Naive thymus-derived CD4-positive, alpha-beta T cell (primary cell): ENCODE measurements around the gene DOCK2. TPM values are rescaled to one million over a fixed set of nuclear protein-coding genes. Genes with fewer than 3 reads are reported as not detected.

Source experiments
- ATAC-seq: fragments of 150-1000 bp; cut with Tn5 transposase; 2 replicates; pipeline ENCODE4 v1.10.0; 2021; ENCODE audit warnings: mild to moderate bottlenecking, moderate library complexity
- CTCF ChIA-PET: fragments of 350-600 bp; sonication (Branson Sonifier 250); formaldehyde crosslinking; loops from one replicate; lab custom pipeline; 2021; ENCODE audit warnings: antibody characterized with exemption; lab: Charles Lee
- POLR2A ChIA-PET: fragments of 350-600 bp; sonication (Branson Sonifier 250); formaldehyde crosslinking; loops from one replicate; lab custom pipeline; 2021; ENCODE audit warnings: antibody characterized with exemption, inconsistent platforms; lab: Charles Lee
- DNase-seq, 9 donors: peaks; one replicate each; pipeline versions ENCODE4 v3.0.0 to v3.0.0-alpha.2; 2020 to 2022; ENCODE audit warnings: mixed read lengths in 1 of 9
- H3K27ac ChIP-seq: one replicate; pipeline ENCODE4 v1.7.0; 2013; ENCODE audit warnings: mild to moderate bottlenecking, low read depth, low read length, moderate library complexity
- H3K27me3 ChIP-seq, 2 donors: one replicate each; pipeline ENCODE4 v1.7.0; 2013; ENCODE audit warnings: low read length in 2 of 2, mild to moderate bottlenecking in 2 of 2, moderate library complexity in 2 of 2; ENCODE audit not compliant: control insufficient read depth in 2 of 2, insufficient read depth in 2 of 2
- H3K36me3 ChIP-seq, 3 experiments: 1 replicate in 2 of 3; 2 replicates in 1 of 3; pipeline ENCODE4 v1.7.0; 2013; ENCODE audit warnings: low read length in 3 of 3, mild to moderate bottlenecking in 3 of 3, moderate library complexity in 1 of 3; ENCODE audit not compliant: insufficient read depth in 3 of 3, control insufficient read depth in 2 of 3
- H3K4me1 ChIP-seq, 2 donors: one replicate each; pipeline ENCODE4 v1.7.0; 2013; ENCODE audit warnings: low read length in 2 of 2, mild to moderate bottlenecking in 2 of 2, moderate library complexity in 1 of 2; ENCODE audit not compliant: control insufficient read depth in 2 of 2, insufficient read depth in 2 of 2
- H3K4me3 ChIP-seq: 2 replicates; pipeline ENCODE4 v1.7.0; 2013; ENCODE audit warnings: mild to moderate bottlenecking, low read length
- H3K9me3 ChIP-seq, 3 experiments: 1 replicate in 2 of 3; 2 replicates in 1 of 3; pipeline ENCODE4 v1.7.0; 2013; ENCODE audit warnings: low read length in 3 of 3; ENCODE audit not compliant: control insufficient read depth in 2 of 3
- H3K27ac Mint-ChIP-seq, 9 donors: one replicate each; pipeline ENCODE4 v1.8.0; 2020 to 2022; ENCODE audit warnings: mixed read lengths in 9 of 9, mild to moderate bottlenecking in 8 of 9, moderate library complexity in 5 of 9, inconsistent platforms in 2 of 9
- H3K27me3 Mint-ChIP-seq, 5 donors: one replicate each; pipeline ENCODE4 v1.8.0; 2021 to 2022; ENCODE audit warnings: mixed read lengths in 5 of 5, mild to moderate bottlenecking in 1 of 5
- H3K36me3 Mint-ChIP-seq, 5 donors: one replicate each; pipeline ENCODE4 v1.8.0; 2020 to 2022; ENCODE audit warnings: mixed read lengths in 5 of 5, mild to moderate bottlenecking in 3 of 5, inconsistent platforms in 1 of 5
- H3K4me1 Mint-ChIP-seq, 7 donors: one replicate each; pipeline ENCODE4 v1.8.0; 2020 to 2022; ENCODE audit warnings: mixed read lengths in 7 of 7, mild to moderate bottlenecking in 3 of 7, inconsistent platforms in 1 of 7
- H3K4me3 Mint-ChIP-seq, 10 donors: one replicate each; pipeline ENCODE4 v1.8.0; 2020 to 2022; ENCODE audit warnings: mild to moderate bottlenecking in 10 of 10, mixed read lengths in 10 of 10, moderate library complexity in 6 of 10, inconsistent platforms in 2 of 10
- H3K9me3 Mint-ChIP-seq, 11 donors: one replicate each; pipeline ENCODE4 v1.8.0; 2020 to 2022; ENCODE audit warnings: mixed read lengths in 11 of 11, mild to moderate bottlenecking in 4 of 11, inconsistent platforms in 1 of 11, moderate library complexity in 1 of 11
- intact Hi-C, 2 donors: fragments of 100-400 bp; cut with micrococcal nuclease; formaldehyde crosslinking; loops; one replicate each; pipeline ENCODE4 v1.15.1; 2023
- polyA plus RNA-seq, 2 donors: library from polyadenylated mRNA; unstranded; fragments of 300-500 nt; fragmentation: Illumina TruSeq; gene quantifications; one replicate each; pipeline ENCODE4 v1.2.3, GENCODE V29; 2021
- total RNA-seq, 6 experiments: library from RNA in 5 of 6; stranded (reverse) in 5 of 6; gene quantifications; 1 replicate in 5 of 6; 2 replicates in 1 of 6; pipeline ENCODE4 v1.2.3 and lab custom pipeline; 2021 to 2026

The DOCK2 gene
- total and polyA plus RNA-seq, 7 experiments from 2014 or later, result 63.7 to 345 (median 202) TPM

DNA sequence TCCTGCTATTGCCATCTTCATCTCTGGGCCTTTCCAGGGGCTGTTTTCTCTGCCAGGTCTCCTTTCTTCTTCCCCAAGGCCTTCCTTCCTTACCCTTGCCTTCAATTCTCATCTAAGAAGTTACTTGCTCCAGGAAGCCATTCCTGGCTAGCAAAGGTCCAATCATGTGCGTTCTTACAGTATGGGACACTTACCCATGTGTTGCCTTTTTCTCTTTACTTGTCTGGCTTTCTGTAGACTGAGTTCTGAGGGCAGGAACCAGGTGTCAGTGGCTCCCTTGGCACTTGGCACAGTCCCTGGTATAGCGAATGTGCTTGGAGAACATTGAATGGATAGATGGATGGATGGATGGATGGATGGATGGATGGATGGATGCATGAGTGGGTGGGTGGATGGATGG, 478.9 kb downstream of the DOCK2 start:
- Mint-ChIP-seq H3K27ac (no peak overlapping the region), H3K4me3 (no peak overlapping the region), H3K9me3 (no peaks in the 10 kb centered on the region), H3K36me3 (no peaks in the 10 kb centered on the region), H3K4me1 (no peaks in the 10 kb centered on the region), H3K27me3 (peaks cover 0 to 12% (median 4%) of the 10 kb centered on the region in 5 donors)
- H3K4me3 ChIP-seq, result no peak overlapping the region
- no peak overlapping the region for H3K27ac ChIP-seq
- no peaks in the 10 kb centered on the region for H3K9me3 ChIP-seq
- ATAC-seq, result no peak
- CTCF ChIA-PET, result no interaction called here
- H3K36me3 ChIP-seq, result no peaks in the 10 kb centered on the region
- intact Hi-C loops, result no loop called here
- H3K27me3 ChIP-seq, result no peaks in the 10 kb centered on the region
- DNase-seq, result no peak
- POLR2A ChIA-PET, result no interaction called here
- no peaks in the 10 kb centered on the region for H3K4me1 ChIP-seq

DNA sequence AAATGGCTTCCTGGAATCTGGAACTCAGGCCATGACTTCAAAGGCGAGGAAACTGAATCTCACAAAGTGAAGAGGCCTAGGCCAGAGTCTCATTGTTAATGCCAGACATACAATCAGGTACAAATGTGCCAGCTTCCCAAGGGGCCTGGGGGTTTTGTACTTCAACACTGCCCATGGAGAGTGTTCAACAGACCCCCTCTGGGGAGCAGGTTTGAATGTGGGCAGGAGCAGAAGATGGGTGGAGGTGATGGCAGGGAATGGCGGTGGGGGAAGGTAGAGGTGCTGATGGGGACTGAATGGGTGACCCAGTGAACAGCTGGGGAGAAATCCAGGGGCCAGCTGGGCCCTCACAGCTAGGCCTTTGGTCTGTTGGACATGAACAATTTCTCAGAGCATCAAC, 480.7 kb downstream of the DOCK2 start:
- peaks cover 0 to 26% (median 9%) of the 10 kb centered on the region in 5 donors for H3K27me3 Mint-ChIP-seq
- no peak overlapping the region for H3K27ac ChIP-seq

GRCh38 chr5:170120576-170120975, 483.5 kb downstream of the DOCK2 start:
- H3K36me3 Mint-ChIP-seq, result peaks cover 0 to 2% (median 0%) of the 10 kb centered on the region in 5 donors
- intact Hi-C loops, result no loop called here
- CTCF ChIA-PET, result no interaction called here

More for the DNA sequence above, 480.7 kb downstream of the DOCK2 start:
- Mint-ChIP-seq H3K9me3 (no peaks in the 10 kb centered on the region), H3K4me3 (no peak overlapping the region), H3K4me1 (no peaks in the 10 kb centered on the region), H3K27ac (no peak overlapping the region), H3K36me3 (no peaks in the 10 kb centered on the region)
- intact Hi-C loops, result no loop called here
- Histone ChIP-seq H3K36me3 (no peaks in the 10 kb centered on the region), H3K4me1 (no peaks in the 10 kb centered on the region), H3K4me3 (no peak overlapping the region), H3K9me3 (no peaks in the 10 kb centered on the region), H3K27me3 (no peaks in the 10 kb centered on the region)
- no peak for DNase-seq
- ChIA-PET CTCF (no interaction called here), POLR2A (no interaction called here)
- ATAC-seq, result no peak

GRCh38 chr5:170121321-170121720, 484.2 kb downstream of the DOCK2 start:
- H3K9me3 ChIP-seq, result no peaks in the 10 kb centered on the region
- intact Hi-C loops, result no loop called here
- Mint-ChIP-seq H3K27ac (no peak overlapping the region), H3K4me1 (no peaks in the 10 kb centered on the region), H3K4me3 (no peak overlapping the region), H3K36me3 (peaks cover 0 to 10% (median 5%) of the 10 kb centered on the region in 5 donors), H3K27me3 (peaks cover 8 to 38% (median 27%) of the 10 kb centered on the region in 5 donors), H3K9me3 (peaks cover 3 to 18% (median 10%) of the 10 kb centered on the region in 11 donors)
- DNase-seq (no peak), ATAC-seq (no peak)
- POLR2A ChIA-PET, result interaction anchor here (1.0 kb wide), 1 partner anchor 11 kb away, joined by 4 read pairs; no protein-coding TSS in a partner anchor
- no peak overlapping the region for H3K27ac ChIP-seq
- no peak overlapping the region for H3K4me3 ChIP-seq
- CTCF ChIA-PET, result no interaction called here
- H3K27me3 ChIP-seq, result no peaks in the 10 kb centered on the region
- H3K4me1 ChIP-seq, result no peaks in the 10 kb centered on the region
- H3K36me3 ChIP-seq, result no peaks in the 10 kb centered on the region

More at GRCh38 chr5:170120576-170120975, 483.5 kb downstream of the DOCK2 start:
- H3K4me1 Mint-ChIP-seq, result no peaks in the 10 kb centered on the region
- no peak overlapping the region for H3K4me3 ChIP-seq
- ATAC-seq, result no peak
- no peaks in the 10 kb centered on the region for H3K27me3 ChIP-seq
- H3K27me3 Mint-ChIP-seq, result peaks cover under 1 to 36% (median 20%) of the 10 kb centered on the region in 5 donors
- no peaks in the 10 kb centered on the region for H3K4me1 ChIP-seq
- no peak overlapping the region for H3K4me3 Mint-ChIP-seq
- no peak overlapping the region for H3K27ac Mint-ChIP-seq
- POLR2A ChIA-PET, result interaction anchor here (1.0 kb wide), 1 partner anchor 11 kb away, joined by 4 read pairs; no protein-coding TSS in a partner anchor
- H3K9me3 Mint-ChIP-seq, result peaks cover 0 to 11% (median 3%) of the 10 kb centered on the region in 11 donors
- H3K9me3 ChIP-seq, result no peaks in the 10 kb centered on the region
- no peak overlapping the region for H3K27ac ChIP-seq
- DNase-seq, result no peak
- H3K36me3 ChIP-seq, result no peaks in the 10 kb centered on the region

GRCh38 chr5:170126061-170126460, 489.0 kb downstream of the DOCK2 start:
- no peaks in the 10 kb centered on the region for H3K36me3 ChIP-seq
- intact Hi-C loops, result no loop called here
- Mint-ChIP-seq H3K27ac (no peak overlapping the region), H3K4me1 (no peaks in the 10 kb centered on the region), H3K27me3 (peaks cover 18 to 65% (median 48%) of the 10 kb centered on the region in 5 donors), H3K36me3 (peaks cover 0 to 15% (median 9%) of the 10 kb centered on the region in 5 donors), H3K9me3 (peaks cover 3 to 40% (median 17%) of the 10 kb centered on the region in 11 donors), H3K4me3 (no peak overlapping the region)
- POLR2A ChIA-PET, result no interaction called here
- no peaks in the 10 kb centered on the region for H3K4me1 ChIP-seq
- no peak for ATAC-seq
- H3K27me3 ChIP-seq, result no peaks in the 10 kb centered on the region
- H3K9me3 ChIP-seq, result no peaks in the 10 kb centered on the region
- H3K27ac ChIP-seq, result no peak overlapping the region
- DNase-seq, result no peak
- H3K4me3 ChIP-seq, result no peak overlapping the region
- CTCF ChIA-PET, result no interaction called here

GRCh38 chr5:170126626-170127025, 489.6 kb downstream of the DOCK2 start:
- H3K27me3 Mint-ChIP-seq, result peaks cover 18 to 59% (median 47%) of the 10 kb centered on the region in 5 donors
- POLR2A ChIA-PET, result no interaction called here
- peaks cover 0 to 15% (median 9%) of the 10 kb centered on the region in 5 donors for H3K36me3 Mint-ChIP-seq
- H3K36me3 ChIP-seq, result no peaks in the 10 kb centered on the region
- no peak overlapping the region for H3K27ac ChIP-seq
- intact Hi-C loops, result no loop called here
- DNase-seq (no peak), ATAC-seq (no peak)
- CTCF ChIA-PET, result no interaction called here
- no peaks in the 10 kb centered on the region for H3K27me3 ChIP-seq
- H3K4me3 Mint-ChIP-seq, result no peak overlapping the region
- no peak overlapping the region for H3K27ac Mint-ChIP-seq
- H3K4me3 ChIP-seq, result no peak overlapping the region
- peaks cover 3 to 40% (median 17%) of the 10 kb centered on the region in 11 donors for H3K9me3 Mint-ChIP-seq
- no peaks in the 10 kb centered on the region for H3K9me3 ChIP-seq
- no peaks in the 10 kb centered on the region for H3K4me1 ChIP-seq
- no peaks in the 10 kb centered on the region for H3K4me1 Mint-ChIP-seq

- intact Hi-C loops, result no loop called here
- Mint-ChIP-seq H3K27ac (no peak overlapping the region), H3K9me3 (peaks cover 0 to 22% (median 9%) of the 10 kb centered on the region in 11 donors), H3K27me3 (peaks cover 10 to 64% (median 36%) of the 10 kb centered on the region in 5 donors), H3K4me3 (no peak overlapping the region), H3K36me3 (peaks cover 0 to 11% (median 3%) of the 10 kb centered on the region in 5 donors), H3K4me1 (no peaks in the 10 kb centered on the region)
- DNase-seq (no peak), ATAC-seq (no peak)
- no peaks in the 10 kb centered on the region for H3K4me1 ChIP-seq
- POLR2A ChIA-PET, result no interaction called here
- no peaks in the 10 kb centered on the region for H3K9me3 ChIP-seq
- H3K36me3 ChIP-seq, result no peaks in the 10 kb centered on the region
- no peak overlapping the region for H3K27ac ChIP-seq
- no peak overlapping the region for H3K4me3 ChIP-seq
- CTCF ChIA-PET, result no interaction called here
- H3K27me3 ChIP-seq, result no peaks in the 10 kb centered on the region
Measured at GRCh38 chr5:170131235-170131634, 494.2 kb downstream of the DOCK2 start.
